Cardiac muscle cell (in vitro differentiated cells and primary cell): Measurements from ENCODE around the gene INTS1. TPM values are rescaled to one million over a fixed set of nuclear protein-coding genes. Genes with fewer than 3 reads are reported as not detected.
A peak's percentile ranks its signal among the peaks of the same experiment; 100 is the strongest.

Source experiments
- DNase-seq, 2 donors: peaks; one replicate each; pipeline versions ENCODE4 v3.0.0 to v3.0.0-alpha.2; 2010 to 2017; ENCODE audit warnings: low read depth in 1 of 2, low spot score in 1 of 2
- H3K27ac ChIP-seq: fragments of 200-600 bp; sonication (generic); 2 replicates; pipeline ENCODE4 v1.5.1; 2016
- H3K27me3 ChIP-seq: fragments of 200-600 bp; sonication (generic); 2 replicates; pipeline ENCODE4 v1.6.0; 2016; ENCODE audit warnings: control low read depth
- H3K36me3 ChIP-seq: fragments of 200-600 bp; sonication (generic); 2 replicates; pipeline ENCODE4 v1.5.1; 2016; ENCODE audit warnings: control low read depth
- H3K4me1 ChIP-seq: fragments of 200-600 bp; sonication (generic); 2 replicates; pipeline ENCODE4 v1.8.1; 2017; ENCODE audit warnings: low read depth, mild to moderate bottlenecking, mixed run types
- H3K4me3 ChIP-seq: fragments of 200-600 bp; sonication (generic); 2 replicates; pipeline ENCODE4 v1.5.1; 2016; ENCODE audit warnings: mild to moderate bottlenecking
- H3K9me3 ChIP-seq: fragments of 200-600 bp; sonication (generic); 2 replicates; pipeline ENCODE4 v1.5.1; 2017; ENCODE audit warnings: low read depth, mild to moderate bottlenecking, control low read depth
- CTCF ChIP-seq: IDR thresholded peaks from 2 replicates; pipeline ENCODE4 v1.5.1; 2012; ENCODE audit warnings: low read depth, mild to moderate bottlenecking, low read length
- polyA plus RNA-seq: library from polyadenylated mRNA; unstranded; fragments of >200 nt; fragmentation: Nextera tagmentation; extraction: Ambion mirVana; gene quantifications from 2 replicates; pipeline ENCODE4 v1.2.1, GENCODE V29; 2016
- total RNA-seq: library from RNA; depleted of rRNA; stranded (reverse); fragments of >200 nt; gene quantifications from 2 replicates; pipeline ENCODE4 v1.2.3, GENCODE V29; 2016

INTS1 gene
- total and polyA plus RNA-seq, 2 experiments from 2014 or later: 54.5 to 132 TPM

GRCh38 chr7:1436608-1437007 is 67.6 kb downstream of the INTS1 start:
- no peak for TF ChIP-seq CTCF
- no peak for DNase-seq
- H3K9me3 ChIP-seq: no peaks in the 10 kb centered on the region
- no peaks in the 10 kb centered on the region for H3K36me3 ChIP-seq
- no peaks in the 10 kb centered on the region for H3K27me3 ChIP-seq
- H3K27ac ChIP-seq: no peak overlapping the region
- H3K4me3 ChIP-seq: no peak overlapping the region
- H3K4me1 ChIP-seq: no peaks in the 10 kb centered on the region

GRCh38 chr7:1434891-1435670 is 69.1 kb downstream of the INTS1 start:
- TF ChIP-seq CTCF: no peak
- no peak overlapping the region for H3K27ac ChIP-seq
- H3K4me1 ChIP-seq: no peaks in the 10 kb centered on the region
- DNase-seq: no peak
- no peaks in the 10 kb centered on the region for H3K27me3 ChIP-seq
- H3K4me3 ChIP-seq: no peak overlapping the region
- H3K36me3 ChIP-seq: no peaks in the 10 kb centered on the region
- H3K9me3 ChIP-seq: no peaks in the 10 kb centered on the region

- Histone ChIP-seq H3K27ac (no peak overlapping the region), H3K27me3 (no peaks in the 10 kb centered on the region), H3K9me3 (no peaks in the 10 kb centered on the region), H3K4me3 (no peak overlapping the region), H3K36me3 (no peaks in the 10 kb centered on the region), H3K4me1 (no peaks in the 10 kb centered on the region)
- no peak for TF ChIP-seq CTCF
- no peak for DNase-seq
Measured at GRCh38 chr7:1434165-1434718, 69.9 kb downstream of the INTS1 start.

- no peak for DNase-seq
- TF ChIP-seq CTCF: no peak
Measured at GRCh38 chr7:1433128-1433920, 70.9 kb downstream of the INTS1 start.

GRCh38 chr7:1432411-1433082 is 71.6 kb downstream of the INTS1 start:
- TF ChIP-seq CTCF: peak; percentile 98
- no peak overlapping the region for H3K27ac ChIP-seq
- no peaks in the 10 kb centered on the region for H3K4me1 ChIP-seq
- H3K4me3 ChIP-seq: no peak overlapping the region
- H3K27me3 ChIP-seq: no peaks in the 10 kb centered on the region
- no peaks in the 10 kb centered on the region for H3K36me3 ChIP-seq
- H3K9me3 ChIP-seq: no peaks in the 10 kb centered on the region
- peak; percentile 65 to 75 for DNase-seq

More at GRCh38 chr7:1433128-1433920, 70.9 kb downstream of the INTS1 start:
- Histone ChIP-seq H3K9me3 (no peaks in the 10 kb centered on the region), H3K27me3 (no peaks in the 10 kb centered on the region), H3K36me3 (no peaks in the 10 kb centered on the region), H3K4me3 (no peak overlapping the region), H3K27ac (no peak overlapping the region), H3K4me1 (no peaks in the 10 kb centered on the region)
